HG03064 (cell line): ENCODE measurements around the gene NR0B1.

ENCODE experiments used
- ATAC-seq: cut with Tn5 transposase; IDR thresholded peaks from one replicate; pipeline ENCODE4 v1.9.1; 2021; ENCODE audit warnings: low read depth; ENCODE audit not compliant: unreplicated experiment

NR0B1 gene, protein sequence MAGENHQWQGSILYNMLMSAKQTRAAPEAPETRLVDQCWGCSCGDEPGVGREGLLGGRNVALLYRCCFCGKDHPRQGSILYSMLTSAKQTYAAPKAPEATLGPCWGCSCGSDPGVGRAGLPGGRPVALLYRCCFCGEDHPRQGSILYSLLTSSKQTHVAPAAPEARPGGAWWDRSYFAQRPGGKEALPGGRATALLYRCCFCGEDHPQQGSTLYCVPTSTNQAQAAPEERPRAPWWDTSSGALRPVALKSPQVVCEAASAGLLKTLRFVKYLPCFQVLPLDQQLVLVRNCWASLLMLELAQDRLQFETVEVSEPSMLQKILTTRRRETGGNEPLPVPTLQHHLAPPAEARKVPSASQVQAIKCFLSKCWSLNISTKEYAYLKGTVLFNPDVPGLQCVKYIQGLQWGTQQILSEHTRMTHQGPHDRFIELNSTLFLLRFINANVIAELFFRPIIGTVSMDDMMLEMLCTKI

DNA sequence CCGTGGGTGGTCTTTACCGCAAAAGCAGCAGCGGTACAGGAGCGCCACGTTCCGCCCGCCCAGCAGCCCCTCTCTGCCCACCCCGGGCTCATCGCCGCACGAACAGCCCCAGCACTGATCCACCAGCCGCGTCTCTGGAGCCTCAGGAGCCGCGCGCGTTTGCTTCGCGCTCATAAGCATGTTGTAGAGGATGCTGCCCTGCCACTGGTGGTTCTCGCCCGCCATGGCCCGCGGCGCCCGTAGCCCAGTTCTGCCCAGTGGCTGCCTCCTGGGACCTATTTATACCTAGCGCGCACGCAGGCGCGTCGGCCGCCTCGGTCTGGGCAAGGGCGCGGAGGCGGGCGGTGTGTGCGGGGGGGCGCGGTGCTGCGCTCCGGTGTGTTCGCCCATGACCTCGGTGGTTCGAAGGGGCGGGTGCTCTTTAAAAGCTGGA lies at the start of gene NR0B1:
TSS of gene NR0B1 (minus strand) at position 252 of the 433 bp plus-strand sequence. CDS start at position 225, 27 bp downstream.
- no peak for ATAC-seq

DNA sequence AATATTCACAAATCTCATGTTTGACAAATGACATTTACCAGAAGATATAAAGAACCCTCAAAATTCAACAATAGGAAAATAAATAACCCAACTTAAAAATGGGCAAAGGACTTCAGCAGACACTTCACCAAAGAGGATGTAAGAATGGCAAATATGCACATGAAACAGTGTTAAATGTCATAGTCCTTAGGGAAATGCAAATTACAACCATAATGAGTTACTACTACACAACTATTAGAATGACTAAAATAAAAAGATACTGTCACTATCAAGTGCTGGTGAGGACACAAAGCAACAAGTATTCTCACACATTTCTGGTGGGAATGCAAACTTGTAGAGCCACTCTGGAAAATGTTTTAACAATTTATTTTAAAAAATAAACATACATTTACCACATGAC lies 40.8 kb upstream of the NR0B1 start:
- no peak for ATAC-seq

DNA sequence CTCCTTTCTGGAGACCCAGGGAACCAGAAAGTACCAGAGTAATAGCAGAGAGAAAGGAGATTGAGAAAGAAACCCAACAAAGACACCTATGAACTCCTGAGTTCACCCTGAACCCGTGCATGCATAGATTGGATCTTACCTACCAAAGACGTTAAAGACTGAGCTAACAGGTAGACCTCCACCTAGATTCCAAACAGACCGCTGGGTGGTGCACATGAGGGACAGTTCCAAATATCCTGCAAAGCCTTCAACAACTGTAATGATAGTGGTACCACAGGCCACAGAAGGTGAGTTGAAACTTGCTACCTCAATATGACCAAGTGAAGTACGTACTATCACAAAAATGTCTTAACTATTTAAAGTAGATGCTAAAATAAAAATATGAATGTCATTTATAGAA lies 34.0 kb upstream of the NR0B1 start:
- no peak for ATAC-seq

DNA sequence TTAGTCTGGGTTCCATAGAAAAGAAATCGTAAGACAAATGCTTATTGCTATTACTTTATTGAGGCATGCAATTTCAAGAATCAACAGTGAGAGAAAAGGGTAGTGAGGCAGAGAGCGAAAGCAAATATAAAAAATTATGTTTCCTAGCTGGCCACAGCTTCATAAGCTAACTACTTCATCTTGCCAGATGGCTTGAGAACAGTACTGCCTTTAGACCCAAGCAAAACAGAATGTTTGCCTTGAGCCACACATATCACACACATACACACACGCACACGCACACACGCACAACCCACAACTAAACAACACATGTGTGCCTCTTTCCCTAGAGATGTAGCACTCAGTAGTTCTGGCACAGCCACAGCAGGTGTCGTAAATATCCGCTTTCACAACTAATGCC lies 31.6 kb upstream of the NR0B1 start:
- ATAC-seq, result no peak

DNA sequence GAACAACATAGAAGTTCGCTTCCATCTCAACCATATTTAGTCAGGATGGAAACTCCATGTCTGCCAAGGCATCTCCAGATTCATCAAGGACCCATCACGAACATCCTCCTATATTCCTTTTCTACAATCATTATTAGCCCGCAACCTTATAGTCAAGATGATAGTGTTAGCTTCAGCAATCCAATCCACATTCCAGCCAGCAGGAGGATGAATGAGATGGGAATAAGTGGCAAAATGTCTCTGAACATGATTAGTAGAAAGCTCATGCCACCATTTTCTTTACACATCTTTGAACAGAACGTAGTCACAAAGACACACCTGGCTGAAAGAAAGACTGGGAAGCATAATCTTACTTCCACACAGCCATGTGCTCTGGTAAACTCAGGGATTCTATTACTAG lies 18.6 kb upstream of the NR0B1 start:
- ATAC-seq, result no peak

DNA sequence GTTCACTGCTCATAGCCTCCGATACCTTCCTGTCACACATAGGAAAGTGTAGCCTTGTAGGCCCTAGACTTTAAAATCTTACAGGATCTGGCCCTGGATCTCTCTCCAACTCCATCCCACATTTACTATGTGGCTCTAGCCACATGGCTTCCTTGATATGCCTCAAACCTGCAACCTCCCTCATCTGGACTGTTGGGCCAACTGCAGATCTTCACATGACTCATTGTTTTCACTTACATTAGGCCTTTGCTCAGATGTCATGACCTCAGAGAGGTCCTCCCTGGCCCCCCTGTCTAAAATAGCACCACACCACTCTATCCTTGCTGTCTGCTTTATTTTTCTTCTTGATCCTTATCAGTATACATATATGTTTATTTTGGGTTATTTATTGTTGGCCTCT lies 8.1 kb upstream of the NR0B1 start:
- ATAC-seq, result no peak

DNA sequence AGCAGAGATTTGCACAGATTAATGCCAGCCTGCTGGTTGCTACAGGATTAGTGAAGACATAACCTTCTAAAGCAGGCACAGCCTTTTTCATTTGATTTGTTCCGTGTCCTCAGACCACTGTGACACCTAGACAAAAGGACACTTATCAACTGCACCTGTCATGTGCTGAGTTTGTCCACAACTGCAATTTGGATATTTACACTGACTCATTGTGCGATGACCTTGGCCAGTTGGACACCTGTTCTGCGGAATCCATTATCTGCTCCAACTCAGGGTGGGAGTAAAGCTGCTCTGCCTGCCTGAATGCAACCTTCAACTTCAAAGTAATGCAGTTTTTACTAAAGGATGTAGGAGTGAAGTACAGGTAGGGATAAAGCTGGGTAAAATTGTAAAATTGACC lies 4.1 kb upstream of the NR0B1 start:
- no peak for ATAC-seq

DNA sequence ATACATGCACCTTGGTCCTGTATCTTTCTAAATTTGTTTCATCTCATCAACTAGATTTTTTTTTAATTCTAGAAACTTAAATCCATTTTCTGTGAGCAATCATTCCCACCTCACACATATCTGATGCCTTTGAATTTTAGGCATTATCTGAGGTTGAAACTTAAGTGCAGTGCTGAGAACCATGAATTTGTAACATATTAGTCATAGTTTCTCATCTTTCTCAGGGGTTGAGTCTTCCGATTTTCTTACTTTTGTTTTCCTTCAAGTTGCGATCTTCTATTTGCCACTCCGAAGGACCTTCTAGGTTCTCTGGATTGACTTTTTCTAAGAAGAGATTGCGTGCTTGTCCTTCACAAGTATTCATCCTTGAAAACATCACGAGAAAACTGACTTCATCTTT lies 3.7 kb upstream of the NR0B1 start:
- no peak for ATAC-seq

DNA sequence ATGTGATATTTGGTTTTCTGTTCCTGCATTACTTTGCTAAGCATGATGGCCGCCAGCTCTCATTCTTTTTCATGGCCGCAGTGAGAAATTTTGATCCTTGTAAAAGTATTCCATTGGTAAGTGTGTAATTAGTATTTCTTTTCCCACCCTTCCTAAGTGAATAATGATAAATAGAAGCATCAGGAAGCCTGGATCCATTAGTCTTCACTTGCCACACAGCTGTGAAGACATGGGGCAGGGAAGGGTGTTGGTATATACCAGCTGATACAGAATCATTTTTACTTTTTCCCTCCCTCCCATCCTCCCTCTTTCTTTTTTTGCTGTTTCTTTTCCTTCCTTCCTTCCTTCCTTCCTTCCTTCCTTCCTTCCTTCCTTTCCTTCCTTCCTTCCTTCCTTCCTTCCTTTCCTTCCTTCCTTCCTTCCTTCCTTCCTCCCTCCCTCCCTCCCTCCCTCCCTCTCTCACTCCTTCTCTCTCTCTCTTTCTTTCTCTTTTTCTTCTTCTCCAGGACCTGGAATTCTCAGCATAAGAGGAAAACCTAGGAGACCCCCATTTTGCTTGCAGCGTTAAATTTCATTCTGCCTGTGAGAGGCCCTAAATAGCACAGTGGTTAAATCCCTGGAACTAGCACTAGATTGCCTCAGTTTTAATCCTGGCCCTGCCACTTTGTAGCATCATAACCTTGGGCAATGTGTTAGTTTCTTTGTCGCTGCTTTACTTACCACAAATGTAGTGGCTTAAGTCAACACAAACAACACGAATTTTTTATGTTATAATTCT lies 1.4 kb upstream of the NR0B1 start:
- no peak for ATAC-seq

DNA sequence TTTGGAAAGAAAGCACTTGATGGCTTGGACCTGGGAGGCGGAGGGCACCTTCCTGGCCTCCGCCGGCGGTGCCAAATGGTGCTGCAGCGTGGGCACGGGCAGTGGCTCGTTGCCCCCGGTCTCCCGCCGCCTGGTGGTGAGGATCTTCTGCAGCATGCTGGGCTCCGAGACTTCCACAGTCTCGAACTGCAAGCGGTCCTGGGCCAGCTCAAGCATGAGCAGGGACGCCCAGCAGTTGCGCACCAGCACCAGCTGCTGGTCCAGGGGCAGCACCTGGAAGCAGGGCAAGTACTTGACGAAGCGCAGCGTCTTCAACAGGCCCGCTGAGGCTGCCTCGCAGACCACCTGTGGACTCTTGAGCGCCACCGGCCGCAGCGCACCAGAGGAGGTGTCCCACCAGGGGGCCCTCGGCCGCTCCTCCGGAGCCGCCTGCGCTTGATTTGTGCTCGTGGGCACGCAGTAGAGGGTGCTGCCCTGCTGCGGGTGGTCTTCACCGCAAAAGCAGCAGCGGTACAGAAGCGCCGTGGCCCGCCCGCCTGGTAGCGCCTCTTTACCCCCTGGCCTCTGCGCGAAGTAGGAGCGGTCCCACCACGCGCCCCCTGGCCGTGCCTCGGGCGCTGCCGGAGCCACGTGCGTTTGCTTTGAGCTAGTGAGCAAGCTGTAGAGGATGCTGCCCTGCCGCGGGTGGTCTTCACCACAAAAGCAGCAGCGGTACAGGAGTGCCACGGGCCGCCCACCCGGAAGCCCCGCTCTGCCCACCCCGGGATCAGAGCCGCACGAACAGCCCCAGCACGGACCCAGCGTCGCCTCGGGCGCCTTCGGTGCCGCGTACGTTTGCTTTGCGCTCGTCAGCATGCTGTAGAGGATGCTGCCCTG lies 689 bp downstream of the NR0B1 start:
- no peak for ATAC-seq

DNA sequence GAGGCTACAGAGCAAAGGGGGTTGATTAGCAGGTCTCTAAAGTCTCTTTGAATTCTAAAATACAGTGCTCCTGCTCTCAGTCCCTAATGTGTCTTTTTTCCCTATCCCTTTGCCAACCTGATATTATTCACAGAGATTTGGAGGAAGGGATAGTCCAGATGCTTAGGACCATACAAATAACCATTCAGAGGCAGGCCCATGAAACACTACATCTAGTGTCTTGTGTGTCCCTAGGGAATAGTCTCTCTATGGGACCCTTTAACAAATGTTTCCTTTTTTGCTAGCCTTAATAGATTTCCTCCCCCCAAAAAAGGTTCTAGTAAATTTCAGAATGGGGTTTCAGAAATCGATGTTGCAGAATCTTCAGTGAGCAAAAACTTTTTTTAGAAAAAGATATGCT lies 1.7 kb downstream of the NR0B1 start:
- no peak for ATAC-seq

DNA sequence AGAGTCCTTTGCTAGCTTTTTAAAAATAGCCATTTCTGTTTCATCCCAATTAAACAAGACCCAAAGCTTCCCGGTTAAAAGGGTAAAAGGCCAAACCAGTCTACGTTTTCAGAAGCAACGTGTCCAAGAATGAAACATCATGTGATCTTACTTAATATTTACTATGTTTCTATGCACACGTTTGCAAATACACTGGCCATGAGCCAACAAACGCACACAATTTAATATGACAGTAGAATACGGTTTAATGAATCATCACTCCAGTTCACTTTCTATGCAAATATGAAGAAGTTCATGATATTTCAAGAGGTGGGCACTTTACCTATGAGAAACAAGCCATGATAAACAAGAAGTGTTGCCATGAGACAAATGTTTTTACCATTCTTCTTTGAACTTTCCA lies 4.3 kb downstream of the NR0B1 start:
- ATAC-seq, result no peak

DNA sequence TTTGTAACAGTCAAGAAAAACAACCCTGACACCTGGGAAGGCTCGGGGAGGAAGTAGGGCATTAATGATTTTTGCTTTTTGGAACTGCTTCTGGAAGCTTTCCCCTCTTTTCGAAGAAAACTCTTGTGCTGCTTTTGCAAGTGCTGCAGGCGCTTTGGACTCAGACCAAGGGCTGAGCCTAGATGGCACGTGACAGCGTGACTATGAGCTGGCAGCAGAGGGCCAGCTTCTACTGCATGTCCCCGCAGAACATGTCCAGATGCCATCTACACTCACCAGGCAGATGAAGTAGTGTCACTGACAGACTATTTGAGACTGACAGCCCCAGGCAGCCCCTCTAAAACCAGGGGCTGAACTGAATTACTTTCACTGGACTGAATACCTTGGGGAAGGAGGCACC lies 6.2 kb downstream of the NR0B1 start:
- ATAC-seq, result no peak

DNA sequence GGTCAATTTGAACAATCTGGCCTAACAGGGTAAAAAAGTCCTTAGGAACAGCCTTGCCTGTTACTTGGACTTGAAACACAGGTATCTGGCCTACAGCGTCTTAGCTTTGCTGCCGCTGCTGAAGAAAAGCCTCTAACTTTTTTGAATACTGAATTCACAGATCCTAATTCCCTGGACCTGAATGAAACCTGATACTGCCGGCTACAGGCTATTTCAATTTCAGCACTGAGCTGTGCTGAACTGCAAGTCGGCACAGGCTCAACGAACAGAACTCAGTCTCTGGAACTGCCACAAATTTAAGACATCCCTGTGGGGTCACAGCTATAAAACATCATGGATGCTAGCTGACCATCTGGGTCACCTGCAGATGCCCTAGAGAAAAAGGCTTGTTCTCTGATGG lies 7.2 kb downstream of the NR0B1 start:
- ATAC-seq, result no peak

DNA sequence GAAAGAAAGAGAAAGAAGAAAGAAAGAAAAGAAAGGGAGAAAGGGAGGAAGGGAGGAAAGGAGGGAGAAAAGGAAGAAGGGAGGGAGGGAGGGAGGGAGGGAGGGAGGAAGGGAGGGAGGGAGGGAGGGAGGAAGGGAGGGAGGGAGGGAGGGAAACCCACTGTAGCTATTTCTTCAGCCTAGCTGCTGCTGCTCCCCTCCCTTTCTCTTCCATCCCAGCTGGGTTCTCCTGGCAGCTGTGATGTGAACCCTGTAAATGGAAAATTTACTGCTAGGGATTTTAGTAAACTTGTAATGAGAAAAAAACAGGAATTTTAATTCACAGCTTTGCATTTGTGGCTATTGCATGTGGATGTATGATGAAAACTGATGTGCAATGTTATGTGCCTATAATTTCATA lies 8.0 kb downstream of the NR0B1 start:
- ATAC-seq, result no peak

DNA sequence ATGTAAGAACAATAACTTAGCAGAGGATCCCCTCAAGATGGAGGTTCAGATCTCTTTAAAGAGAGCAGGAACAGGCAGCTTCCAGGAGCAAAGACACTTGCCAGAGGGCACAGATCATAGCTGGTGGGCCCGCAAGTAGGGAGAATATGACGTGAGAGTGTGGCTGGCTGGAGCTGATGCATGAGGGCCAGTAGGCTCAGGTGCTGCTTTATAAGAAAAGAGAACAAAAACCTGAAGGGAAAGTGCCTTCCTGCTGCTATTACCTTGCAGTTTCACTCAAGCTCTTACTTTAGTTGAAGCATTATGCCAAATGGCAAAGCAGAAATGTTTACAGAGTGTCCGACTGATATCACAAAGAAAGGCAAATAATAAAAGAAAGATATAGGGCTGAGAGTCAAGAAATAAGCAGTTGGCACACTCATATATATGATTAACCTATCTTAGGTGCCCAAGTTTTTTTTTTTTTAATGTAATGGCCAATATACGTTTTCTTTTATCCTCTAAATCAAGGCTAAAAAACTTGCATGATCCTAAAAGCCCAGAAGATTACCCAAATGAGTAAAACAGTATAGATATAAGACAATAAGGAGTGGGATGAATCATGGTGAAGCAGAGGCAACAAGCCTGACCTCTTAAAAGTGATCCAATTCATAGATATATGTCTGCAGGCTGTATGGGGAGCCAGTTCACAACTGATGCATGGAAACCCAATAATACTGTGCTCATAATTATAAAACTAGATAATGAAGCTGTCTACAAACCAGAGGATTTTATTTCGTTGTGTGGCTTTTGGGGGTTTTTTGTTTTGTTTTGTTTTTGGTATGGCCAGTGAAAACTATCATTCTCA lies 12.6 kb downstream of the NR0B1 start:
- no peak for ATAC-seq

DNA sequence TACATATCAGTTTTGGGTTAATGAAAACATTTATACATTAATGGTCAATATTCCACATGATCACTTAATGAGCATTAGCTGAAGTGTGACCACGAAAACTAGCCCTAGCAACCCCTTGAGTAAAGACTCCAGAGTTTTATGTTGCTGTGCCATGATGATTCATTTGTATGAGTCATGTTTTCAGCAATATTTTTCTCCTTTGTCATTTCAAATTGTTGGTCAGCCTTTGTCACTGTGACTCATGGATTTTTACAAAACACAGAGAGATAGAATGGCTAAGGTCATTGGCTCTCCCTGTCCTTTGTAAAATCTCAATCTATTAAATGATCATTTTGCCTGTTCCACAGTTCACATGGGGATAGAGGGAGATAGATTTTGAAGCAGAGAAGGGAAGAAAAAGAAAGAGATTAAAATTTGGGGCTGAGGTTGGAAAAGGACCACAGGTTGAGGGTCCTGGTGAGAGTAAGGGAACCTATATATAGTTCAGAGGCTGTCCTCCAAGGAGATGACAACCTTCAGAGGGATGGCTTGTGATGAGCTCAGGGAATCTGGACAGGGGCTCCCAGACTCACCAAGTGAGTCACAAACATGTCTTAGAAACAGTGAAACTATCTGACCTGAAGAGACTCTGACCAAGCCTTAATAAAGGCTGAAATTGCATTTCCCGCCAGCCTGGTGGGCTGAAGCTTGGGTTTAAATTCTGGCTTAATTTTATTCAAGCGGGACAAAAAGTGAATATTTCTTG lies 25.6 kb downstream of the NR0B1 start:
- no peak for ATAC-seq

DNA sequence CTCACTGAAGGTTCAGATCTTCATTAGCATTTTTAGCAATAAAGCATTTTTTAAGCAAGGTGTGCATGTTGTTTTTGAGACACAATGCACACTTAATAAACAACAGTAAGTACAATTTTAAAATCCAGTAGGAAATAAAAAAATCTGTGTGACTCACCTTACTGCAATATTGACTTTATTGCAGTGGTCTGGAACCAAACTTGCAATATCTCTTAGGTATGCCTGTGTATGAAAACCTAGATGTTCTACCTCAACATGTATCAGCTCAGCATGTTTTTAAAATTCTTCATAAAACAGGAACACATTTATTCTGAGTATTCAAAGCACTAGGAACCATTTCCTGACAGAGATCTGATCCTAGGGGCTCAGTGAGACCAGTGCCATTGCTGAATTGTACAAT lies 26.7 kb downstream of the NR0B1 start:
- no peak for ATAC-seq

DNA sequence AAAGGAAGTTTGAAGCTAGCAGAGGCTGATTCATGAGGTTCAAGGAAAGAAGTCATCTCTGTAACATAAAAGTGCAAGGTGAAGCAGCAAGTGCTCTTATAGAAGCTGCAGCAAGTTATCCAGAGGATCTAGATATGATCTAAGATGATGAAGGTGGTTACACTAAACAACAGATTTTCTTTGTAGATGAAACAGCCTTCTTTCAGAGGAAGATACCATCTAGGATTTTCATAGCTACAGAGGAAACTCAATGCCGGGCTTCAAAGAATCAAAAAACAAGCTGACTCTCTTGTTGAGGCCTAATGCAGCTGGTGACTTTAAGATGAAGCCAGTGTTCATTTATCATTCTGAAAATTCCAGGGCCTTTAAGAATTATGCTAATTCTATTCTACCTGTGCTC lies 28.8 kb downstream of the NR0B1 start:
- no peak for ATAC-seq
